ENCODE results near the gene HOXC13. TPM values are rescaled to one million over a fixed set of nuclear protein-coding genes. Genes with fewer than 3 reads are reported as not detected.

The HOXC13 gene
- total RNA-seq, 1 donor from 2014 or later, result not detected

DNA sequence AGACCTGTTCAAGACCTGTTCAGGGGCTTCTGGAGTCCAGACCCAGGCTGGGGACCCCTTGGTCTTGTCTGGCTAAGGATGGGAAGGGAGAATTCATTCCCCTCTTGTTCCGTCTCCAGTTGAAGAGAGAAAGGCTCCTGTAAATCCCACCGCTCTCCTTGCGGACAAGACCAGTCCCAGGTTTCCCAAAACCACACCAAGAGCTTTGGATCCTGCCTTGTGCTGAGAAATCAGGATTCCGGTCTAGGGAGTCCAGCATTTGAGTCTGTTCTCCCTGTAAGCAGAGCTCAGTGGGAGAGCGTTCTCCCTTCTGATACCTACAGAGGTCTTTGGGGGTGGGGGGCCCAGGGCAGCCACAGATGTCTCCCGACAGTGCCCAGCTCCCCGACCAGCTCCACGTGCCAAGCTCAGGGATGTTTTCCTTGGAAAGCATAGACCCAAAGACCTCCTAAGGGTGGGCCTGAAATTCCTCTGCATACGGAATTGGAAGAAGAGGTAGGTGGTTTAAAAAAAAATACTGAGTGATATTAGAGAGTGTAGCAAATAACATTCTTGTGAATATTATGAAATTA, 1.9 kb downstream of the HOXC13 start:
- H3K36me3 Mint-ChIP-seq (ENCODE audit: low read depth, unreplicated experiment), result no peaks in the 10 kb centered on the region
- no peak for FAIRE-seq
- H3K27ac Mint-ChIP-seq (ENCODE audit: unreplicated experiment), result no peak overlapping the region
- no peaks in the 10 kb centered on the region for H4K20me1 ChIP-seq (ENCODE audit: insufficient read depth, low read length)
- no peak overlapping the region for H3K9ac ChIP-seq (ENCODE audit: low read length)
- no peak overlapping the region for H3K27ac ChIP-seq (ENCODE audit: low read depth, low read length)
- TF ChIP-seq, protein P1, sequence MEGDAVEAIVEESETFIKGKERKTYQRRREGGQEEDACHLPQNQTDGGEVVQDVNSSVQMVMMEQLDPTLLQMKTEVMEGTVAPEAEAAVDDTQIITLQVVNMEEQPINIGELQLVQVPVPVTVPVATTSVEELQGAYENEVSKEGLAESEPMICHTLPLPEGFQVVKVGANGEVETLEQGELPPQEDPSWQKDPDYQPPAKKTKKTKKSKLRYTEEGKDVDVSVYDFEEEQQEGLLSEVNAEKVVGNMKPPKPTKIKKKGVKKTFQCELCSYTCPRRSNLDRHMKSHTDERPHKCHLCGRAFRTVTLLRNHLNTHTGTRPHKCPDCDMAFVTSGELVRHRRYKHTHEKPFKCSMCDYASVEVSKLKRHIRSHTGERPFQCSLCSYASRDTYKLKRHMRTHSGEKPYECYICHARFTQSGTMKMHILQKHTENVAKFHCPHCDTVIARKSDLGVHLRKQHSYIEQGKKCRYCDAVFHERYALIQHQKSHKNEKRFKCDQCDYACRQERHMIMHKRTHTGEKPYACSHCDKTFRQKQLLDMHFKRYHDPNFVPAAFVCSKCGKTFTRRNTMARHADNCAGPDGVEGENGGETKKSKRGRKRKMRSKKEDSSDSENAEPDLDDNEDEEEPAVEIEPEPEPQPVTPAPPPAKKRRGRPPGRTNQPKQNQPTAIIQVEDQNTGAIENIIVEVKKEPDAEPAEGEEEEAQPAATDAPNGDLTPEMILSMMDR (IDR thresholded peaks at IDR 0.05; ENCODE audit: insufficient read depth, low read depth, low read length), result no peak
- no peak for TF ChIP-seq EZH2 (IDR thresholded peaks at IDR 0.05; ENCODE audit: insufficient read depth, low read length)
- peaks cover 17% of the 10 kb centered on the region for H3K9me3 Mint-ChIP-seq (ENCODE audit: unreplicated experiment)
- no peak overlapping the region for H3K4me3 Mint-ChIP-seq (ENCODE audit: unreplicated experiment)
- no peaks in the 10 kb centered on the region for H3K4me1 ChIP-seq (ENCODE audit: insufficient read depth, low read length)
- no peaks in the 10 kb centered on the region for H3K79me2 ChIP-seq (ENCODE audit: insufficient read depth, low read length)
- no peaks in the 10 kb centered on the region for H3K9me3 ChIP-seq (ENCODE audit: insufficient read depth, low read depth, low read length)
- peaks cover 89% of the 10 kb centered on the region for H3K27me3 Mint-ChIP-seq (ENCODE audit: low read depth, unreplicated experiment)
- DNase-seq (ENCODE audit: low read depth), result no peak
- peaks cover 88% of the 10 kb centered on the region for H3K27me3 ChIP-seq (ENCODE audit: insufficient read depth, low read length)
- no peak overlapping the region for H2AFZ ChIP-seq (ENCODE audit: low read depth, low read length)
- no peak overlapping the region for H3K4me3 ChIP-seq (ENCODE audit: insufficient read depth, low read depth, low read length)
- no peaks in the 10 kb centered on the region for H3K4me1 Mint-ChIP-seq (ENCODE audit: low read depth, unreplicated experiment)
- H3K36me3 ChIP-seq (ENCODE audit: insufficient read depth, low read length), result no peaks in the 10 kb centered on the region
- no peak overlapping the region for H3K4me2 ChIP-seq (ENCODE audit: low read length)

DNA sequence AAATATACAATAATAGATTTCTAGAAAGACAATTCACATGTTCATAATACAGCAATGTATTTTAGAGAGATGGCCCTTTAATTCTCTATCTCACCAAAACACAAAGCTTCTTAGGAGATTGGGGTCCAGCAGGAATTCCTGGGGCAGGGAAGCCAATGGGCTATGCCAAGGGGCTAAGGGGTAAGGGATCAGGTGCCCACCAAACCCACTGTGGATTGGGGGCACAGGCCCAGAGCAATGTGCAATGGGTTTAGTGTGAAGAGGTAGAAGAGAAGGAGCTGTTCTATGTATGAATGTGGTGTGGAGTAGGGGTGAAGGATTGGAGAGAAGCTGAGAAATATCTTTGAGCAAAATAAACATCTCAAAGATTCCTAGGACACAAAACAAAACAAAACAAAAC, 2.6 kb downstream of the HOXC13 start:
- Mint-ChIP-seq H3K27ac (ENCODE audit: unreplicated experiment) (no peak overlapping the region), H3K4me3 (ENCODE audit: unreplicated experiment) (no peak overlapping the region), H3K27me3 (ENCODE audit: low read depth, unreplicated experiment) (peaks cover 89% of the 10 kb centered on the region), H3K9me3 (ENCODE audit: unreplicated experiment) (peaks cover 14% of the 10 kb centered on the region), H3K4me1 (ENCODE audit: low read depth, unreplicated experiment) (no peaks in the 10 kb centered on the region), H3K36me3 (ENCODE audit: low read depth, unreplicated experiment) (no peaks in the 10 kb centered on the region)
- Histone ChIP-seq H2AFZ (ENCODE audit: low read depth, low read length) (no peak overlapping the region), H3K36me3 (ENCODE audit: insufficient read depth, low read length) (no peaks in the 10 kb centered on the region), H3K27me3 (ENCODE audit: insufficient read depth, low read length) (peaks cover 88% of the 10 kb centered on the region), H3K27ac (ENCODE audit: low read depth, low read length) (no peak overlapping the region), H3K9ac (ENCODE audit: low read length) (no peak overlapping the region), H3K4me3 (ENCODE audit: insufficient read depth, low read depth, low read length) (no peak overlapping the region), H3K4me1 (ENCODE audit: insufficient read depth, low read length) (no peaks in the 10 kb centered on the region), H4K20me1 (ENCODE audit: insufficient read depth, low read length) (no peaks in the 10 kb centered on the region), H3K4me2 (ENCODE audit: low read length) (no peak overlapping the region), H3K9me3 (ENCODE audit: insufficient read depth, low read depth, low read length) (no peaks in the 10 kb centered on the region), H3K79me2 (ENCODE audit: insufficient read depth, low read length) (no peaks in the 10 kb centered on the region)
- FAIRE-seq (no peak), DNase-seq (ENCODE audit: low read depth) (no peak)
- TF ChIP-seq, protein P1 (IDR thresholded peaks at IDR 0.05; ENCODE audit: insufficient read depth, low read depth, low read length), result no peak
- no peak for TF ChIP-seq EZH2 (IDR thresholded peaks at IDR 0.05; ENCODE audit: insufficient read depth, low read length)

DNA sequence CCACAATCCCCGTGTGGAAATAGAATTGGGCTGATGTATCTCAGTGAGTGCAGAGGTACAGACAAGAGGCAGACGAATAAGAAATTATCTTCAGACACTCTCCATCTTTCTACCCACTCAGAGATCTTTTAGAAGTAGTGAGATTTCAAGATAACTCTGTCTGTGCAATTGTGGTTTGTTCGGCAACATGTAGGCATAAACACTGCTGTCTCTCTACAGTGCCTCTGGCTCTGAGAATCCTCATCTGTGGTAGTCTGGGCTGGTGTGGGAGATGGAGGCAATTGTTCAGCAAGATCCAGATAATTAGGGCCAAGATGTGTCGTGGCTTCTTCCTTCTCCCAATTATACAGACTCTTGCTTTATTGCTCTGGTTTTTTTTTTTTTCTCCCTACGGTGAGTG, 3.1 kb downstream of the HOXC13 start:
- DNase-seq (ENCODE audit: low read depth), result no peak
- H3K27ac Mint-ChIP-seq (ENCODE audit: unreplicated experiment), result no peak overlapping the region
- no peak overlapping the region for H3K4me3 Mint-ChIP-seq (ENCODE audit: unreplicated experiment)
- no peaks in the 10 kb centered on the region for H3K36me3 ChIP-seq (ENCODE audit: insufficient read depth, low read length)
- no peaks in the 10 kb centered on the region for H3K36me3 Mint-ChIP-seq (ENCODE audit: low read depth, unreplicated experiment)
- no peaks in the 10 kb centered on the region for H3K4me1 ChIP-seq (ENCODE audit: insufficient read depth, low read length)
- no peaks in the 10 kb centered on the region for H3K9me3 ChIP-seq (ENCODE audit: insufficient read depth, low read depth, low read length)
- H3K9ac ChIP-seq (ENCODE audit: low read length), result no peak overlapping the region
- no peak overlapping the region for H3K27ac ChIP-seq (ENCODE audit: low read depth, low read length)
- no peak overlapping the region for H3K4me2 ChIP-seq (ENCODE audit: low read length)
- no peaks in the 10 kb centered on the region for H3K79me2 ChIP-seq (ENCODE audit: insufficient read depth, low read length)
- H2AFZ ChIP-seq (ENCODE audit: low read depth, low read length), result no peak overlapping the region
- H3K4me3 ChIP-seq (ENCODE audit: insufficient read depth, low read depth, low read length), result no peak overlapping the region
- H3K27me3 Mint-ChIP-seq (ENCODE audit: low read depth, unreplicated experiment), result peaks cover 89% of the 10 kb centered on the region
- H3K27me3 ChIP-seq (ENCODE audit: insufficient read depth, low read length), result peaks cover 88% of the 10 kb centered on the region
- FAIRE-seq, result no peak
- no peaks in the 10 kb centered on the region for H3K4me1 Mint-ChIP-seq (ENCODE audit: low read depth, unreplicated experiment)
- TF ChIP-seq EZH2 (IDR thresholded peaks at IDR 0.05; ENCODE audit: insufficient read depth, low read length), result no peak
- TF ChIP-seq, protein P1 (IDR thresholded peaks at IDR 0.05; ENCODE audit: insufficient read depth, low read depth, low read length), result no peak
- H4K20me1 ChIP-seq (ENCODE audit: insufficient read depth, low read length), result no peaks in the 10 kb centered on the region
- H3K9me3 Mint-ChIP-seq (ENCODE audit: unreplicated experiment), result peaks cover 14% of the 10 kb centered on the region
